GM10248 (cell line): Measurements from ENCODE around the gene JMJD1C.

Experiments
- CTCF ChIA-PET: fragments of 300-600 bp; sonication (Branson Sonifier 250); formaldehyde crosslinking; extraction: SDS; loops from one replicate; lab custom pipeline; 2021; ENCODE audit warnings: antibody characterized with exemption; lab: Yijun Ruan, JAX
- POLR2A ChIA-PET: fragments of 350-650 bp; sonication (Branson Sonifier 250); formaldehyde crosslinking; extraction: SDS; loops from one replicate; lab custom pipeline; 2020; ENCODE audit warnings: antibody characterized with exemption; lab: Yijun Ruan, JAX
- DNase-seq: peaks from one replicate; pipeline ENCODE4 v3.0.0; 2012; ENCODE audit errors: extremely low spot score
- CTCF ChIP-seq: IDR thresholded peaks from 2 replicates; pipeline ENCODE4 v1.5.1; 2012; ENCODE audit warnings: mild to moderate bottlenecking, low read depth; ENCODE audit errors: extremely low read depth, missing control alignments, control extremely low read depth

The JMJD1C gene

GRCh38 chr10:63201118-63201517 lies 264.7 kb downstream of the JMJD1C start:
- no peak for TF ChIP-seq CTCF
- ChIA-PET POLR2A (no interaction called here), CTCF (interaction anchor here (1.0 to 2.8 kb wide), 6 partner anchors 12 to 519 kb away, joined by 3 to 11 read pairs (median 4); no protein-coding TSS in a partner anchor)

GRCh38 chr10:63200431-63200830 lies 265.3 kb downstream of the JMJD1C start:
- POLR2A ChIA-PET = no interaction called here
- DNase-seq = no peak
- CTCF ChIA-PET = interaction anchor here (1.0 to 1.8 kb wide), 6 partner anchors 34 to 465 kb away, joined by 3 to 5 read pairs (median 3); no protein-coding TSS in a partner anchor
- no peak for TF ChIP-seq CTCF

More at GRCh38 chr10:63201118-63201517, 264.7 kb downstream of the JMJD1C start:
- DNase-seq = no peak

- CTCF ChIA-PET = interaction anchor here (0.8 to 1.5 kb wide), 7 partner anchors 11 to 520 kb away, joined by 3 read pairs; no protein-coding TSS in a partner anchor
- TF ChIP-seq CTCF = no peak
- no peak for DNase-seq
- POLR2A ChIA-PET = no interaction called here
These were observed 266.1 kb downstream of the JMJD1C start for GRCh38 chr10:63199716-63200115.

GRCh38 chr10:63197344-63198092 lies 268.3 kb downstream of the JMJD1C start:
- POLR2A ChIA-PET = no interaction called here
- CTCF ChIA-PET = interaction anchor here (1.0 to 3.6 kb wide), 4 partner anchors 11 to 523 kb away, joined by 3 to 9 read pairs (median 4); no protein-coding TSS in a partner anchor

GRCh38 chr10:63192826-63193225 lies 273.0 kb downstream of the JMJD1C start:
- ChIA-PET CTCF (no interaction called here), POLR2A (interaction anchor here (0.7 kb wide), 1 partner anchor 336 kb away, joined by 7 read pairs; no protein-coding TSS in a partner anchor)
- no peak for DNase-seq
- TF ChIP-seq CTCF = no peak

More at GRCh38 chr10:63197344-63198092, 268.3 kb downstream of the JMJD1C start:
- no peak for TF ChIP-seq CTCF
- no peak for DNase-seq

- ChIA-PET CTCF (interaction anchor here (0.8 to 1.8 kb wide), 2 partner anchors 17 to 545 kb away, joined by 4 to 6 read pairs; no protein-coding TSS in a partner anchor), POLR2A (no interaction called here)
- DNase-seq = no peak
- TF ChIP-seq CTCF = no peak
These were observed 290.2 kb downstream of the JMJD1C start for GRCh38 chr10:63175534-63175933.
